NCI-H69 (cell line): Measurements from ENCODE around the gene CNGA1.
A peak's percentile ranks its signal among the peaks of the same experiment; 100 is the strongest.

ENCODE experiments used
- DNase-seq: peaks from one replicate; lab custom pipeline; 2025; lab: John Stamatoyannopoulos, UW

The CNGA1 gene

DNA sequence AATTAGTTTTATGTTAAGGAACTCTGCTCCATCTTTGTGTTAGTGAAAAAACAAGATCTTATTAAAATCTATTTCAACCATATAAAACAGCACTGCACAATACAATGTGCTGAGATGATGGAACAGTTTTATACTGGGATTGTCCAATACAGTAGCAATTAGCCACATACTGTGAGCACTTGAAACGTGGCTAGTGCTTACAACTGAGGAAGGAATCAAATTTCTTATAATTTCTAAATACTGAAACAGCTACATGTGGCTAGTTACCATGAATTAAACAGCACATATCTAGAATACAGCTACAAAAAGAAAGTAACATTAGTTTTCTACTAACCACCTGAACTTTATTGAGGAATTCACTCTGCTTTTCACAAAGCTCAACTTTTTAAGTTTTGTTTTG lies 116.8 kb downstream of the CNGA1 start:
- DNase-seq = peak; percentile 44

DNA sequence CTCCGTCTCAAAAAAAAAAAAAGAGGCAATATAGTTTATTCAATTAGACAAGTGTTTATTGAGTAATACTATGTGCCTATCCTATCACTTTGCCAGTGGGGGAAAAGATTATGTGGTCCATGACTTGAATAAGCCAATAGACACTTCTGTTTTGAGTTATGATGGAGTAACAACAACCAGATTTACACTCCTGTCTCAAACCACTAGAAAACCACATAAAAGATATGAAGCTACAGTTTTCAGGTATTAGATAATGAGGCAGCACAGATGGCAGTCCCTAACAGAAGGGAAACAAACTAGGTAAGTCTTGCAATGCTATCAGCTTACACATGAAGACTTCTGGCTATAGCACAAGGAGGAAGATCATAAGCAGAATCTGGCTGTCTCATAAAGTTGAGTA lies 124.6 kb downstream of the CNGA1 start:
- DNase-seq = no peak
